ENCODE results near the gene APP. TPM values are rescaled to one million over a fixed set of nuclear protein-coding genes. Genes with fewer than 3 reads are reported as not detected.

The APP gene
- total RNA-seq, 1 experiment from 2014 or later, result 266 TPM

DNA sequence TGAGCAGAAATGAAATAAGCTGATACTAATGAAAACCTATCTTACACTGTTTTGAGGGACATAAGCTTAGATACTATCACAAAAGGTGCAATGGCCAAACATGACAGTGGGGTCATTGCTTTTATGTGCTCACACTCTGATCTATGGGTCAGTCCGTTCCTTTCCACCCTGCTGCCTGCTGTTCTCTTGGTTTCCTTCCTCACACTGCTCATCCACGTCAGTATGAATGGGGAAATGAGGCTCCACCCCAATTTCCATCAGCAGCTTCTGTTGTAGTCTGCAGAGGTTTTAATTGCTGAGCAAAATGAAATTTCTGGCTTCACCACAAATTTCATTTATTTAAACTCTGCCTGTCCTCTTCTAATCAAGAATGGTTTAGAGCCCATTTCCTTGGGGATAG is 280.6 kb downstream of the APP start:
- Histone ChIP-seq H3K4me1 (ENCODE audit: insufficient read depth, low read length) (peaks cover 16% of the 10 kb centered on the region), H3K36me3 (ENCODE audit: low read depth, low read length) (peaks cover 46% of the 10 kb centered on the region), H3K79me2 (ENCODE audit: low read length) (no peaks in the 10 kb centered on the region), H3K27me3 (ENCODE audit: low read length) (no peaks in the 10 kb centered on the region), H3K27ac (ENCODE audit: low read length) (no peak overlapping the region), H3K9me3 (ENCODE audit: low read length) (no peaks in the 10 kb centered on the region), H3K4me3 (ENCODE audit: low read length) (no peak overlapping the region), H4K20me1 (ENCODE audit: low read length) (no peaks in the 10 kb centered on the region), H3K9ac (ENCODE audit: low read length) (no peak overlapping the region), H3K4me2 (ENCODE audit: low read length) (no peak overlapping the region), H3K9me2 (replicated peaks; ENCODE audit: low read length) (no peaks in the 10 kb centered on the region), H3F3A (ENCODE audit: low read length, unreplicated experiment) (no peaks in the 10 kb centered on the region), H2AFZ (ENCODE audit: low read length) (no peak overlapping the region)
- TF ChIP-seq EZH2phosphoT487 (IDR thresholded peaks at IDR 0.05; ENCODE audit: borderline replicate concordance, low read length), result no peak
- no peak for TF ChIP-seq EZH2 (IDR thresholded peaks at IDR 0.05; ENCODE audit: low read length, unreplicated experiment)
- TF ChIP-seq CTCF (conservative IDR thresholded peaks at IDR 0.05; ENCODE audit: low read depth, low read length), result no peak
- DNase-seq (no peak), ATAC-seq (no peak)
- CTCF ChIA-PET, result no interaction called here
- POLR2A ChIA-PET (ENCODE audit: unreplicated experiment), result no interaction called here
- BruUV-seq (replicated peaks), result no TSS peak
- intact Hi-C loops (cut with micrococcal nuclease), result no loop called here

GRCh38 chr21:25888711-25889110 is 281.9 kb downstream of the APP start:
- CTCF ChIA-PET, result no interaction called here
- Histone ChIP-seq H3K9me3 (ENCODE audit: low read length) (no peaks in the 10 kb centered on the region), H3K27me3 (ENCODE audit: low read length) (no peaks in the 10 kb centered on the region), H3K27ac (ENCODE audit: low read length) (no peak overlapping the region), H3K79me2 (ENCODE audit: low read length) (no peaks in the 10 kb centered on the region), H3K9ac (ENCODE audit: low read length) (no peak overlapping the region), H3K36me3 (ENCODE audit: low read depth, low read length) (peaks cover 35% of the 10 kb centered on the region), H3K4me2 (ENCODE audit: low read length) (no peak overlapping the region), H3F3A (ENCODE audit: low read length, unreplicated experiment) (no peaks in the 10 kb centered on the region), H3K9me2 (replicated peaks; ENCODE audit: low read length) (no peaks in the 10 kb centered on the region), H3K4me3 (ENCODE audit: low read length) (no peak overlapping the region), H3K4me1 (ENCODE audit: insufficient read depth, low read length) (peaks cover 16% of the 10 kb centered on the region), H4K20me1 (ENCODE audit: low read length) (no peaks in the 10 kb centered on the region), H2AFZ (ENCODE audit: low read length) (no peak overlapping the region)
- POLR2A ChIA-PET (ENCODE audit: unreplicated experiment), result no interaction called here
- TF ChIP-seq EZH2phosphoT487 (IDR thresholded peaks at IDR 0.05; ENCODE audit: borderline replicate concordance, low read length), result no peak
- TF ChIP-seq EZH2 (IDR thresholded peaks at IDR 0.05; ENCODE audit: low read length, unreplicated experiment), result no peak
- TF ChIP-seq CTCF (conservative IDR thresholded peaks at IDR 0.05; ENCODE audit: low read depth, low read length), result no peak
- no peak for ATAC-seq
- intact Hi-C loops (cut with micrococcal nuclease), result no loop called here
- DNase-seq, result no peak
- no TSS peak for BruUV-seq (replicated peaks)

DNA sequence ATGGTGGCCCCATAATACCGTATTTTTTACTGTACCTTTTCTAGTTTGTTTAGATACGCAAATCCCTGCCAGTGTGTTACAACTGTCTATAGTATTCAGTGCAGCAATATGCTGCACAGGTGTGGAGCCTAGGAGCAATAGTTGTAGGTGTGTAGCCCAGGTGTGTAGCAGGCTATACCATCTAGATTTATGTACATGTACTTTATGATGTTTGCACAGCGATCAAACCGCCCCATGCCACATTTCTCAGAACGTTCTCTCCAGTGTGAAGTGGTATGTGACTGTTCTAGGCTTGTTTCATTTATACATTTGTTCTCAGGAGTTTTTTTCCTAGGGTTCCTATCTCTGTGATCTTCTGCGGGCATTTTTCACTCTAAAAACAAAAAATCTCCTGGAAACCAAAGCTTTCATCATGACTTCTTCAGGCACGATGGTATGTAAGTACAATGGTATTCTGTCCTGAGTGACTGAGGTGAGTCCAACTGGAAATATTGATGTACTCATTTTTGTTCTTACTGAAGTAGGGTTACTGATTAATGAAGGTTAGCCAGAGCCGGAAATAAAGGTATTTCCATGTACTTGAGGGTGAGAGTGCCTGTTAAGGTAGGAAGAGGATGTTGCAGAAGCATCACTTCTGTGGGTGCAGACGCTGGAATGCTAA is 282.8 kb downstream of the APP start:
- Histone ChIP-seq H3K36me3 (ENCODE audit: low read depth, low read length) (peaks cover 31% of the 10 kb centered on the region), H3F3A (ENCODE audit: low read length, unreplicated experiment) (no peaks in the 10 kb centered on the region), H2AFZ (ENCODE audit: low read length) (no peak overlapping the region), H3K9me3 (ENCODE audit: low read length) (no peaks in the 10 kb centered on the region), H3K27me3 (ENCODE audit: low read length) (no peaks in the 10 kb centered on the region), H3K9ac (ENCODE audit: low read length) (no peak overlapping the region), H3K4me1 (ENCODE audit: insufficient read depth, low read length) (peaks cover 16% of the 10 kb centered on the region), H3K27ac (ENCODE audit: low read length) (no peak overlapping the region), H4K20me1 (ENCODE audit: low read length) (no peaks in the 10 kb centered on the region), H3K4me3 (ENCODE audit: low read length) (no peak overlapping the region), H3K9me2 (replicated peaks; ENCODE audit: low read length) (no peaks in the 10 kb centered on the region), H3K4me2 (ENCODE audit: low read length) (no peak overlapping the region), H3K79me2 (ENCODE audit: low read length) (no peaks in the 10 kb centered on the region)
- ChIA-PET CTCF (no interaction called here), POLR2A (ENCODE audit: unreplicated experiment) (no interaction called here)
- ATAC-seq (no peak), DNase-seq (no peak)
- no TSS peak for BruUV-seq (replicated peaks)
- intact Hi-C loops (cut with micrococcal nuclease), result no loop called here
- TF ChIP-seq EZH2phosphoT487 (IDR thresholded peaks at IDR 0.05; ENCODE audit: borderline replicate concordance, low read length), result no peak
- no peak for TF ChIP-seq CTCF (conservative IDR thresholded peaks at IDR 0.05; ENCODE audit: low read depth, low read length)
- no peak for TF ChIP-seq EZH2 (IDR thresholded peaks at IDR 0.05; ENCODE audit: low read length, unreplicated experiment)

Data from PC-3 (cell line).